ENCODE results near the gene MS4A18. TPM values are rescaled to one million over a fixed set of nuclear protein-coding genes. Genes with fewer than 3 reads are reported as not detected.

Gene MS4A18
- total RNA-seq, 1 donor, result not detected

Other genes starting within 250 kb of the MS4A18 start
- not detected in 2 replicates for gene MS4A12, start 231.9 kb upstream of the MS4A18 start, total RNA-seq (ENCODE audit: low replicate concordance)
- not detected in 2 replicates for gene MS4A13, start 209.3 kb upstream of the MS4A18 start, total RNA-seq (ENCODE audit: low replicate concordance)
- 0.49 TPM in 1 of 2 replicates, not detected in the other for gene MS4A8, start 25.1 kb upstream of the MS4A18 start, total RNA-seq (ENCODE audit: low replicate concordance)
- not detected in 2 replicates for gene MS4A15, start 32.1 kb downstream of the MS4A18 start, total RNA-seq (ENCODE audit: low replicate concordance)
- gene MS4A10, start 60.6 kb downstream of the MS4A18 start, total RNA-seq (ENCODE audit: low replicate concordance), result not detected in 2 replicates
- 3.6 and 12.0 TPM in 2 replicates for gene CCDC86, start 117.4 kb downstream of the MS4A18 start, total RNA-seq (ENCODE audit: low replicate concordance)
- gene PTGDR2, start 131.2 kb downstream of the MS4A18 start, total RNA-seq (ENCODE audit: low replicate concordance), result not detected in 2 replicates
- gene ZP1, start 142.8 kb downstream of the MS4A18 start, total RNA-seq (ENCODE audit: low replicate concordance), result not detected in 2 replicates
- 19.5 and 53.1 TPM in 2 replicates for gene PRPF19, start 181.9 kb downstream of the MS4A18 start, total RNA-seq (ENCODE audit: low replicate concordance)
- gene TMEM109, start 189.4 kb downstream of the MS4A18 start, total RNA-seq (ENCODE audit: low replicate concordance), result 29.3 and 44.1 TPM in 2 replicates
- 3.7 and 17.9 TPM in 2 replicates for gene TMEM132A, start 199.7 kb downstream of the MS4A18 start, total RNA-seq (ENCODE audit: low replicate concordance)
- gene SLC15A3, start 227.5 kb downstream of the MS4A18 start, total RNA-seq (ENCODE audit: low replicate concordance), result 6.8 and 18.2 TPM in 2 replicates
- gene CD6, start 247.0 kb downstream of the MS4A18 start, total RNA-seq (ENCODE audit: low replicate concordance), result not detected in 2 replicates

Data from fibroblast of the aortic adventitia (primary cell).